SKM-1 treated with dmso at 0.1 percent for 144 hours (cell line): ENCODE measurements around the gene CPNE4.

Experiments
- DNase-seq: peaks from one replicate; lab custom pipeline; 2025; ENCODE audit not compliant: unreplicated experiment; lab: John Stamatoyannopoulos, UW

The CPNE4 gene

DNA sequence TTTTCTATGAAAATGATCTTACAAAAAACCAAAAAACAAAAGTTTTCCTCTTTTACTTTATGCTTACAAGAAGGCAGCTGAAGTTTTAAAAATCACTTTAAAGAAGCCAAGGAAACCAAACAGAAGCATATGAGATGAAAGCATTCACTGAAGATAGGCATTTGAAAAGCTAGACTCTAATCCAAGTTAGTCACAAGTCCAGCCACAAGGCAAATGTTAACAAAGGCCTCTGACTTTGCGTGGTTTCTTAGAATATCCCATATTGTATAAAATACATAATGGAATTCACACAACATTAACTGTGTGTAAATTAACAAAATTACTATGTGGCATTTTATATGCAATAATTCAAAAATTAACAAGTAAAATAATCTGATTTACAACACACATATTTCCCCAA lies 549.7 kb downstream of the CPNE4 start:
- DNase-seq, result no peak

DNA sequence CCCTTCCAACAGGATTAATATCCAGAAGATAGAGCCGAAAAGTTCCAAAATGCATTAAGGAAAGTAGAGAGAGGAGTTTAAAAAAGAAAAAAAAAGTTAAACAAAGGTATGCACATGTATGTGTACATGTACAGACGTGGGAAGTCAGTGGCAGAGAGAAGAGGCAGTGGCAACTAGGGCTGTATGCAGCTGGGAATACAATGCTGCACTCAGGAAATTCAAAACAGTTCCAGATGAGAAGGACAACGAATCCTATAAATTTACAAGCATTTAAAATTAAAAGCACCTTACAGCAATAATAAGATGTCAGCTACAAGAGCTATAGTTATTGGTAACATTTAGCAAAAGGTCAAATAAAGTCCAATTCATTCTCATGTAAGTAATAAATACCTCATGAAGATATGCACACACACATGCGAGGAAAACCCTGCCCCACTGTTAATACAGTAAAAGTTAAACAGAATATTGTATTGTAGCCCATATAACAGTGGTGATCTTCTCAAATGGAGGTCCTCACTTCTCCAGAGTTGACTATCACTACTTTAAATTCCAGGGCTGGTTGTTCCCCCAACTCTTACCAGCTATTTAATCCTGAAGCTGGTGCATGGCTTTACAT lies 550.2 kb downstream of the CPNE4 start:
- DNase-seq, result no peak
